Memory B cell (primary cell): Measurements from ENCODE around the gene TMEM39A.
A peak's percentile ranks its signal among the peaks of the same experiment; 100 is the strongest.

ENCODE experiments used
- ATAC-seq: fragments of 150-1000 bp; cut with Tn5 transposase; 2 replicates; pipeline ENCODE4 v1.10.0; 2021; ENCODE audit warnings: low read depth, mild to moderate bottlenecking, moderate library complexity
- DNase-seq, 2 donors: peaks; one replicate each; pipeline ENCODE4 v3.0.0; 2022; ENCODE audit warnings: low spot score in 2 of 2
- H3K27ac Mint-ChIP-seq: one replicate; pipeline ENCODE4 v1.8.0; 2022; ENCODE audit warnings: mild to moderate bottlenecking, moderate library complexity, mixed read lengths
- H3K27me3 Mint-ChIP-seq: one replicate; pipeline ENCODE4 v1.8.0; 2022; ENCODE audit warnings: mixed read lengths
- H3K36me3 Mint-ChIP-seq: one replicate; pipeline ENCODE4 v1.8.0; 2022; ENCODE audit warnings: mild to moderate bottlenecking, mixed read lengths
- H3K4me1 Mint-ChIP-seq: one replicate; pipeline ENCODE4 v1.8.0; 2022; ENCODE audit warnings: mixed read lengths
- H3K4me3 Mint-ChIP-seq: one replicate; pipeline ENCODE4 v1.8.0; 2022; ENCODE audit warnings: mild to moderate bottlenecking, moderate library complexity, mixed read lengths
- H3K9me3 Mint-ChIP-seq: one replicate; pipeline ENCODE4 v1.8.0; 2022; ENCODE audit warnings: mixed read lengths

TMEM39A gene

GRCh38 chr3:119401503-119402440 lies 61.6 kb downstream of the TMEM39A start:
- DNase-seq: peak in 1 of 2 donors; percentile 5
- ATAC-seq: peak; percentile 90
- H3K27me3 Mint-ChIP-seq: no peaks in the 10 kb centered on the region
- H3K4me1 Mint-ChIP-seq: peaks cover 7% of the 10 kb centered on the region
- no peaks in the 10 kb centered on the region for H3K9me3 Mint-ChIP-seq
- H3K4me3 Mint-ChIP-seq: peak overlapping the region; percentile 73
- peaks cover 9% of the 10 kb centered on the region for H3K36me3 Mint-ChIP-seq
- H3K27ac Mint-ChIP-seq: peak overlapping the region; percentile 92

DNA sequence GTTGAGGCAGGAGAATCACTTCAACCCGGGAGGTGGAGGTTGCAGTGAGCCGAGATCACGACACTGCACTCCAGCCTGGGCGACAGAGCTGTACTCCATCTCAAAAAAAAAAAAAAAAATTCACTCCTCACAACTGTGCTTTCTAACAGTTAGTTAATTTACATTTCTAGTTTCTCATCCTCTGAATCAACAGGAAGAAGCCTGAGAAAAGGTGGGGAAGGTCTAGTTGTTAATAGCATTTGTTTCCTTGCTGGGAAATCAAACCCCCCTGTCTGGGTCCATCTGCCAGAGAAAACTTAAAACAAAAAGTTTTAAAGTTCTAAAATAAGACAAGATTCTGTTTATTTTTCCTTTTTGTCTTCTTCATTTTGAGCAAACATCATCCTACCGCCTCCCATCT lies 62.3 kb downstream of the TMEM39A start:
- peak; percentile 51 for ATAC-seq
- Mint-ChIP-seq H3K36me3 (peaks cover 9% of the 10 kb centered on the region), H3K4me3 (peak overlapping the region; percentile 73)

GRCh38 chr3:119400466-119400865 lies 62.9 kb downstream of the TMEM39A start:
- H3K4me1 Mint-ChIP-seq: peaks cover 7% of the 10 kb centered on the region
- peaks cover 13% of the 10 kb centered on the region for H3K36me3 Mint-ChIP-seq
- H3K9me3 Mint-ChIP-seq: no peaks in the 10 kb centered on the region
- H3K27ac Mint-ChIP-seq: peak overlapping the region; percentile 92
- H3K4me3 Mint-ChIP-seq: no peak overlapping the region
- DNase-seq: no peak
- no peak for ATAC-seq
- H3K27me3 Mint-ChIP-seq: no peaks in the 10 kb centered on the region

More for the DNA sequence above, 62.3 kb downstream of the TMEM39A start:
- no peak for DNase-seq
- H3K27me3 Mint-ChIP-seq: no peaks in the 10 kb centered on the region
- H3K27ac Mint-ChIP-seq: peak overlapping the region; percentile 92
- H3K4me1 Mint-ChIP-seq: peaks cover 7% of the 10 kb centered on the region
- no peaks in the 10 kb centered on the region for H3K9me3 Mint-ChIP-seq

DNA sequence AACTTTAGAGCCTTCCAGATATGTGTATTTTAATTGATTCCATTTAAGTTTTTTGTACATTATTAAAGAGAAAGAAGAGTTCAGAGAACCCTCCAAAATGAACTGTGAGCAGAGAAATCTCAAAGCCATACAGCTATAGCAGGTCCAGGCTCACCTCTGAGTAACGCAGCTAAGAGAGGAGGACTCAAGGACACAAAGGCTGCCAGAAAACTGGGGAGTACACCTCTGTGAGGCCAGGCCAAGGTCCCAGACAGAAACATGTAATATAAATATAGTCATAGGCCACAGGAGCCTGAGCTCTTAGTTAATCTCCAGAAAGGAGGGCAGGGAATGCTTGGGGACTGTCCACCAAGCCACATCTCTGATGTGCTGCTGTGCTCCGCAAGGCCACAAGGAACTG lies 66.5 kb downstream of the TMEM39A start:
- no peak overlapping the region for H3K27ac Mint-ChIP-seq

GRCh38 chr3:119395923-119396358 lies 67.5 kb downstream of the TMEM39A start:
- Mint-ChIP-seq H3K36me3 (peaks cover 28% of the 10 kb centered on the region), H3K4me3 (no peak overlapping the region), H3K27me3 (no peaks in the 10 kb centered on the region), H3K27ac (no peak overlapping the region), H3K4me1 (peaks cover 2% of the 10 kb centered on the region), H3K9me3 (no peaks in the 10 kb centered on the region)
- ATAC-seq: no peak
- no peak for DNase-seq

More for the DNA sequence above, 66.5 kb downstream of the TMEM39A start:
- Mint-ChIP-seq H3K36me3 (peaks cover 26% of the 10 kb centered on the region), H3K4me1 (peaks cover 7% of the 10 kb centered on the region), H3K4me3 (no peak overlapping the region), H3K9me3 (no peaks in the 10 kb centered on the region), H3K27me3 (no peaks in the 10 kb centered on the region)
- no peak for DNase-seq
- ATAC-seq: no peak

GRCh38 chr3:119388577-119388976 lies 74.8 kb downstream of the TMEM39A start:
- peaks cover 36% of the 10 kb centered on the region for H3K36me3 Mint-ChIP-seq
- ATAC-seq (no peak), DNase-seq (no peak)
- H3K4me1 Mint-ChIP-seq: no peaks in the 10 kb centered on the region
- no peak overlapping the region for H3K27ac Mint-ChIP-seq
- no peaks in the 10 kb centered on the region for H3K9me3 Mint-ChIP-seq
- no peaks in the 10 kb centered on the region for H3K27me3 Mint-ChIP-seq
- H3K4me3 Mint-ChIP-seq: no peak overlapping the region

DNA sequence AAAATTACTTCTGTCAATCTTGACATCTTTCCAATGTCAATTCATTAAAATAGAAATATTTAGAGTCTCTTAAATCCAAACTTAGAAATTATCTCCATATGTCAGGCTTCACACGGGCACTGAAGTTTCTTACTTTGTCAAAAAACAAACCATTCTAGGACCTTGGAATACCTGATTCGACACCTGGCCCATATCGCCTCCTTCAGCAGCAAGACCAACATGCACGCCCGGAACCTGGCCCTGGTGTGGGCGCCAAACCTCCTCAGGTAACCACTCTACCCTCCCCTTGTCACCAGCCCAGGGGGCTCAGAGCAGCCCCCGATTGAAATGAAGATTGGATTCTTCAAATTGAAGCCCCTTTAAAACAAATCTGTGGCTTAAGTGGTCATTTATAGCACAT lies 81.3 kb downstream of the TMEM39A start:
- ATAC-seq (no peak), DNase-seq (no peak)
- Mint-ChIP-seq H3K4me3 (no peak overlapping the region), H3K36me3 (peaks cover 21% of the 10 kb centered on the region), H3K27me3 (no peaks in the 10 kb centered on the region), H3K4me1 (peaks cover 5% of the 10 kb centered on the region), H3K27ac (no peak overlapping the region), H3K9me3 (no peaks in the 10 kb centered on the region)

- no peaks in the 10 kb centered on the region for H3K9me3 Mint-ChIP-seq
- peaks cover 6% of the 10 kb centered on the region for H3K4me1 Mint-ChIP-seq
- DNase-seq (no peak), ATAC-seq (no peak)
- no peak overlapping the region for H3K4me3 Mint-ChIP-seq
- peaks cover 22% of the 10 kb centered on the region for H3K36me3 Mint-ChIP-seq
- H3K27ac Mint-ChIP-seq: no peak overlapping the region
- H3K27me3 Mint-ChIP-seq: no peaks in the 10 kb centered on the region
These were observed 82.7 kb downstream of the TMEM39A start for GRCh38 chr3:119380697-119381096.
